Activated CD8-positive, alpha-beta T cell treated with anti-CD3 and anti-CD28 coated beads, Interleukin-2, amount 10 ng/mL, durations not matched to agents 7 days and 5 days (primary cell): ENCODE measurements around the gene AQP7. TPM values are rescaled to one million over a fixed set of nuclear protein-coding genes. Genes with fewer than 3 reads are reported as not detected.
"Not testable (repeated sequence)": the region's sequence is repeated elsewhere in the genome, so short reads cannot be mapped to it uniquely, and the experiment has no call there.

Experiments
- ATAC-seq: fragments of 150-1000 bp; cut with Tn5 transposase; one replicate; pipeline ENCODE4 v1.10.0; 2021; ENCODE audit warnings: moderate library complexity
- CTCF ChIA-PET: fragments of 350-600 bp; sonication (Branson Sonifier 250); formaldehyde crosslinking; loops from one replicate; lab custom pipeline; 2021; ENCODE audit warnings: antibody characterized with exemption; lab: Charles Lee
- POLR2A ChIA-PET: fragments of 350-600 bp; sonication (Branson Sonifier 250); formaldehyde crosslinking; loops from one replicate; lab custom pipeline; 2021; ENCODE audit warnings: antibody characterized with exemption; lab: Charles Lee
- DNase-seq: peaks from one replicate; pipeline ENCODE4 v3.0.0-alpha.2; 2020
- H3K27ac Mint-ChIP-seq: one replicate; pipeline ENCODE4 v1.8.0; 2021; ENCODE audit warnings: mild to moderate bottlenecking, mixed read lengths
- H3K27me3 Mint-ChIP-seq: one replicate; pipeline ENCODE4 v1.8.0; 2021; ENCODE audit warnings: low read depth, mixed read lengths
- H3K36me3 Mint-ChIP-seq: one replicate; pipeline ENCODE4 v1.8.0; 2021; ENCODE audit warnings: low read depth, mixed read lengths
- H3K4me1 Mint-ChIP-seq: one replicate; pipeline ENCODE4 v1.8.0; 2021; ENCODE audit warnings: low read depth, mixed read lengths
- H3K4me3 Mint-ChIP-seq: one replicate; pipeline ENCODE4 v1.8.0; 2021; ENCODE audit warnings: mild to moderate bottlenecking, mixed read lengths
- H3K9me3 Mint-ChIP-seq: one replicate; pipeline ENCODE4 v1.8.0; 2022; ENCODE audit warnings: mixed read lengths; ENCODE audit not compliant: insufficient read depth
- total RNA-seq, 2 experiments: library from RNA; stranded (reverse); gene quantifications; one replicate each; pipeline ENCODE4 v1.2.3, GENCODE V29; 2021

Gene AQP7
- total RNA-seq, 2 experiments from 2014 or later, result not detected

DNA sequence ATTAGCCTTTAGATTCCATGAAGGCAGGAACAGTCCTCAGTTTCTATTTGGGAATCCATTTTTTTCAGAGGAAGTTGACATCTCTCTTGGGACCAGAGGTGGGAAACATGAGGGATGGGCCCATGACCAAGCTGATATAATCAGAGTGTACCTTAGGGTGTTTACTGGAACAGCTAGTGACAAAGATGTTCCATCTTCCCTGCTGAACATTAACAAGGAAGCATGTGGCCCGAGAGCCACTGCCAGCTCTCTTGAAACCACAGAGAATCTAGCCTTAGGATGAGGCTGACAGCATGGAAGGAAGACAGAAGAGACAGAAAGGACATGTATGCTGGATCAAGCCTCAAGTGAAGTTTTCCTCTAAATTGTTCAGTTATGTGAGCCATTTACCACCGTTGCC, 29.1 kb upstream of the AQP7 start:
- POLR2A ChIA-PET, result interaction anchor here (1.3 kb wide), 1 partner anchor 16 kb away, joined by 3 read pairs; the partner anchor contains the start of gene AQP3
- Mint-ChIP-seq H3K27me3 (peaks cover 2% of the 10 kb centered on the region), H3K9me3 (no peaks in the 10 kb centered on the region), H3K36me3 (no peaks in the 10 kb centered on the region), H3K4me3 (no peak overlapping the region), H3K27ac (no peak overlapping the region), H3K4me1 (peaks cover 3% of the 10 kb centered on the region)
- no peak for ATAC-seq
- no peak for DNase-seq
- CTCF ChIA-PET, result interaction anchor here (2.0 to 6.0 kb wide), 2 partner anchors 16 to 22 kb away, joined by 8 to 29 read pairs; no protein-coding TSS in a partner anchor

GRCh38 chr9:33430942-33431341, 28.6 kb upstream of the AQP7 start:
- ChIA-PET CTCF (interaction anchor here (1.0 to 6.0 kb wide), 4 partner anchors 16 to 56 kb away, joined by 3 to 29 read pairs (median 6); no protein-coding TSS in a partner anchor), POLR2A (interaction anchor here (1.3 kb wide), 2 partner anchors 15 to 17 kb away, joined by 3 to 5 read pairs; partner anchors contain the start of gene AQP3)
- H3K4me1 Mint-ChIP-seq, result peaks cover 3% of the 10 kb centered on the region
- no peaks in the 10 kb centered on the region for H3K36me3 Mint-ChIP-seq
- no peak overlapping the region for H3K4me3 Mint-ChIP-seq
- ATAC-seq (no peak), DNase-seq (no peak)
- peaks cover 2% of the 10 kb centered on the region for H3K27me3 Mint-ChIP-seq
- no peak overlapping the region for H3K27ac Mint-ChIP-seq
- H3K9me3 Mint-ChIP-seq, result no peaks in the 10 kb centered on the region

- Mint-ChIP-seq H3K4me3 (no peak overlapping the region), H3K36me3 (no peaks in the 10 kb centered on the region), H3K27me3 (no peaks in the 10 kb centered on the region), H3K9me3 (no peaks in the 10 kb centered on the region), H3K27ac (no peak overlapping the region), H3K4me1 (peaks cover 3% of the 10 kb centered on the region)
- CTCF ChIA-PET, result interaction anchor here (2.0 kb wide), 1 partner anchor 24 kb away, joined by 8 read pairs; no protein-coding TSS in a partner anchor
- no peak for ATAC-seq
- POLR2A ChIA-PET, result interaction anchor here (1.3 kb wide), 1 partner anchor 14 kb away, joined by 5 read pairs; no protein-coding TSS in a partner anchor
- DNase-seq, result no peak
These were observed 27.1 kb upstream of the AQP7 start for GRCh38 chr9:33429256-33429985.

GRCh38 chr9:33426843-33427293, 24.5 kb upstream of the AQP7 start:
- no peak for ATAC-seq

DNA sequence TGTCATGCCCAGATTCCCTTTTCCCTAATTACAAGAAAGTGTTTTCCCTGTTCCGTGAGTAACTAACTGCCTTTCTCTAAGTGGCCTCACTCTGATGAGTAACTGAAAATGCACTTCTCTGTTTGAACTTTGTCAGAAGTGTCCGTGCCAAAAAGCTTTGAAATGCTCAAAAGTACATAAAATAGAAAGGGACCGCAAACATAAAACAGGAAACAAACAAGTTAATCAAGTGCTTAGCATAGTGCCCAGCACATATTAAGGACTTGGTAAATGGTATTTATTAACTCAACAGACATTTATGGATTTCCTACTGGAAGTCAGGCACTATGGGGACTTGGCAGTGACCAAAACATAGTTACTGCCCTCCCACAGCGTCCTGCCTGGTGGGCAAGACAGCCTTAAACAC, 22.8 kb upstream of the AQP7 start:
- no peak overlapping the region for H3K4me3 Mint-ChIP-seq
- no peaks in the 10 kb centered on the region for H3K36me3 Mint-ChIP-seq
- no peak overlapping the region for H3K27ac Mint-ChIP-seq
- H3K27me3 Mint-ChIP-seq, result peaks cover 5% of the 10 kb centered on the region
- CTCF ChIA-PET, result interaction anchor here (1.2 kb wide), 1 partner anchor 10 kb away, joined by 3 read pairs; no protein-coding TSS in a partner anchor
- no peaks in the 10 kb centered on the region for H3K9me3 Mint-ChIP-seq
- peaks cover 4% of the 10 kb centered on the region for H3K4me1 Mint-ChIP-seq
- no peak for ATAC-seq
- DNase-seq, result no peak
- POLR2A ChIA-PET, result no interaction called here

More at GRCh38 chr9:33426843-33427293, 24.5 kb upstream of the AQP7 start:
- ChIA-PET POLR2A (no interaction called here), CTCF (no interaction called here)
- Mint-ChIP-seq H3K36me3 (no peaks in the 10 kb centered on the region), H3K4me3 (no peak overlapping the region), H3K4me1 (peaks cover 3% of the 10 kb centered on the region), H3K27ac (peak overlapping the region; percentile 7), H3K27me3 (no peaks in the 10 kb centered on the region), H3K9me3 (no peaks in the 10 kb centered on the region)
- no peak for DNase-seq

GRCh38 chr9:33424492-33424891, 22.1 kb upstream of the AQP7 start:
- H3K27ac Mint-ChIP-seq, H3K9me3 Mint-ChIP-seq, H3K36me3 Mint-ChIP-seq, H3K4me3 Mint-ChIP-seq, H3K27me3 Mint-ChIP-seq, ATAC-seq, CTCF ChIA-PET, POLR2A ChIA-PET, DNase-seq, H3K4me1 Mint-ChIP-seq: not testable (repeated sequence)

DNA sequence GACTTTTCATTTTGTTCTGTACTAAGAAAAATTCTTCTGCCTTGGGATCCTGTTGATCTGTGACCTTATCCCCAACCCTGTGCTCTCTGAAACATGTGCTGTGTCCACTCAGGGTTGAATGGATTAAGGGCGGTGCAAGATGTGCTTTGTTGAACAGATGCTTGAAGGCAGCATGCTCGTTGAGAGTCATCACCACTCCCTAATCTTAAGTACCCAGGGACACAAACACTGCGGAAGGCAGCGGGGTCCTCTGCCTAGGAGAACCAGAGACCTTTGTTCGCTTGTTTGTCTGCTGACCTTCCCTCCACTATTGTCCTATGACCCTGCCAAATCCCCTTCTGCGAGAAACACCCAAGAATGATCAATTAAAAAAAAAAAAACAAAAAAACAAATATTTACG, 21.7 kb upstream of the AQP7 start:
- CTCF ChIA-PET, H3K4me1 Mint-ChIP-seq, DNase-seq, H3K27me3 Mint-ChIP-seq, H3K36me3 Mint-ChIP-seq, H3K27ac Mint-ChIP-seq, ATAC-seq, H3K9me3 Mint-ChIP-seq, H3K4me3 Mint-ChIP-seq, POLR2A ChIA-PET: not testable (repeated sequence)

DNA sequence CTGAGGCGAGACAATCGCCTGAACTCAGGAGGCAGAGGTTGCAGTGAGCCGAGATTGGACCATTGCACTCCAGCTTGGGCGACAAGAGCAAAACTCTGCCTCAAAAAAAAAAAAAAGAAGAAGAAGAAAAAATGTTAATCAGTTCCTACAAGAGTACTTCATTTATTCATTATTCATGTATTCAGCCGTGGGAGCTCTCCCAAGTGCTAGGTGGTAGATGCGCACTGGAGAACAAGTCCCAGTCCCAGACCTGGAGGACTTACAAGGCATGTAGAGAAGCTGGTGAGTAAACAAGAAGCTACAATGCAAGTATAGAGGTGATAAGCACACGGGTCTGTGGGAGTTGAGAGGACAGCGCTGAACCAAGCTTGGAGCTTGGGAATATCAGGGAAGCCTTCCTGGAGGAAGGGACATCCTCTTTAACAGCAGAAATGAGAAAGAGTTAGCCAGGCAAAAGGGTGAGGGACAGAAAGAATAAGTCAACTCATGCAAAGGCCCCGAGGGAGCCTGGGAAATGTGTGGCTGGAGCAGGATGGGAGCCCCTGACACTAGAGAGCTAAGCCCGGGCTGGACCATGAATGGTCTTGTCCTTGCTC, 17.4 kb upstream of the AQP7 start:
- H3K27me3 Mint-ChIP-seq, result peaks cover 6% of the 10 kb centered on the region
- POLR2A ChIA-PET, result no interaction called here
- no peaks in the 10 kb centered on the region for H3K9me3 Mint-ChIP-seq
- H3K36me3 Mint-ChIP-seq, result no peaks in the 10 kb centered on the region
- peaks cover 41% of the 10 kb centered on the region for H3K4me1 Mint-ChIP-seq
- H3K4me3 Mint-ChIP-seq, result no peak overlapping the region
- no peak overlapping the region for H3K27ac Mint-ChIP-seq
- no peak for DNase-seq
- ATAC-seq, result no peak
- CTCF ChIA-PET, result no interaction called here

DNA sequence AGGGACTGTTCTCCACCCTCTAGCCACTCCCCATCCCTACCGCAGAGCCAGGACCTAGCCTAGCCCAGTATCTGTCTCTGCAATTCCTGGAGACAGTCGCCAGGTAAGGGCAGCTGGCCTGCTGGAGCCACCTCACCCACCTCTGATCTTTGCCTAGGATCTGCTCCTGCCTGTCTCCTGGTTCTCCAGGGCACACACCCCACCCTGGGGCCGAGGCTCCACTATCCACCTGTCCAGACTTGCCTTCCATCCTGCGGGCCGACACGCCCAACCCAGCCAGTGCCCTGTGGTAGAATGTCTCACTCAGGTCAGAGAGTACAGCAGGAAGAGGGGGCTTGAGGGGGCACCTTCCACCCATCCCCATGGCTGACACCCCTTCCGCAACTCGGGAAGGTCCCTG, 15.7 kb upstream of the AQP7 start:
- no peak for ATAC-seq
- ChIA-PET CTCF (interaction anchor here (4.3 to 10.3 kb wide), 4 partner anchors 32 to 55 kb away, joined by 48 to 209 read pairs (median 89); partner anchors contain the start of genes AQP3 and NOL6), POLR2A (interaction anchor here (4.2 kb wide), 1 partner anchor 29 kb away, joined by 33 read pairs; the partner anchor contains the start of gene AQP3)
- Mint-ChIP-seq H3K27me3 (peaks cover 6% of the 10 kb centered on the region), H3K4me1 (peaks cover 50% of the 10 kb centered on the region), H3K27ac (no peak overlapping the region), H3K9me3 (no peaks in the 10 kb centered on the region), H3K4me3 (no peak overlapping the region), H3K36me3 (no peaks in the 10 kb centered on the region)
- no peak for DNase-seq

DNA sequence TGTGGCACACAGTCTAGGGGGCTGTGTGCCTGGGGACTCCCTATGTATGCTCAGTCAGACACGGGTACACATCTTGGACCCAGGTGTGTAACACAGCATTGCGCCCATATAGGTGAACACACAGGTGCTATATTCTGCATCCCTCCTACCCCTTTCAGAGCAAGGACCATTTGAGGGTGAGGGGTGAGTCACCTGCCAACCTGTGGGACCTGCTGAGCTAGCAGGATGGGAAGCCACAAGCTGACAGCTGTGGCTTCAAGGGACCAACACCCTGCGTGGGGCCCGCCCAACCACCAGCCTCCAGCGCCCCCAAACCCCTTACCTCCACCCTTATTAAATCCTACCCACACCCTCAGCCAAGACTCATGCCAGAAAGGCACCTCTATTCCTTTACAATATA, 14.6 kb upstream of the AQP7 start:
- POLR2A ChIA-PET, result interaction anchor here (2.5 to 4.2 kb wide), 2 partner anchors 30 to 127 kb away, joined by 10 to 33 read pairs; partner anchors contain the start of genes AQP3 and NFX1
- no peaks in the 10 kb centered on the region for H3K36me3 Mint-ChIP-seq
- peaks cover 50% of the 10 kb centered on the region for H3K4me1 Mint-ChIP-seq
- H3K9me3 Mint-ChIP-seq, result no peaks in the 10 kb centered on the region
- H3K27ac Mint-ChIP-seq, result peak overlapping the region; percentile 94
- H3K4me3 Mint-ChIP-seq, result peak overlapping the region; percentile 21
- CTCF ChIA-PET, result interaction anchor here (2.8 to 10.3 kb wide), 5 partner anchors 10 to 56 kb away, joined by 11 to 209 read pairs (median 84); partner anchors contain the start of genes AQP3 and NOL6
- H3K27me3 Mint-ChIP-seq, result peaks cover 6% of the 10 kb centered on the region
- no peak for ATAC-seq
- peak; percentile 31 for DNase-seq

DNA sequence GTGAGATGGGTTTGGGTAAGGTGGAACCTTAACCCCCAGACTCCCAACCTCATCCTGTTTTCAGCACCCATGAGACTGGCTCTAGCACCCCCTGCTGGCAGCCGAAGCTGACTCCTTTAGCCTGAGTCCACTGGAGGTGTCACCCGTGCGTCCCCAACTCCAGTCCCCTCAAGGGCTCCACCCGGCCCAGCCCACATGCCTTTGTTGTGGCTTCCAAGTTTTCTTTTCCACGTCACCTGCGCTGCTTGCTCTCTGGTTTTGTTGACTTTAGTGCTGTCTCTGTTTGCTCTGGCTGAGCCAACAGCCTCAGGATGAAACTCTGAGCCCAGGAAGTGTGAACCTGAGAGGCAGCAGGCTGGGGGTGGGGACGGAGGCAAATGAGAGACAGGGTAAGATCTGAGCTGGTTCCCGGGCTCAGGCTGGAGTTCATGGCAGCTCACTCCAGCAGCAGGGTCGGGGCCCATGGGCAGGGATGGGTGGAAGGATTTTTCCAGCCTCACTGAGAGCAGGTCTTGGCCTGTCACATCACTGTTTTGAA, 13.2 kb upstream of the AQP7 start:
- Mint-ChIP-seq H3K27me3 (peaks cover 7% of the 10 kb centered on the region), H3K4me3 (peak overlapping the region; percentile 48), H3K27ac (peak overlapping the region; percentile 94), H3K9me3 (no peaks in the 10 kb centered on the region), H3K36me3 (no peaks in the 10 kb centered on the region), H3K4me1 (peaks cover 50% of the 10 kb centered on the region)
- DNase-seq (peak; percentile 96), ATAC-seq (peak; percentile 95)
- ChIA-PET CTCF (interaction anchor here (0.8 to 10.3 kb wide), 27 partner anchors 8 to 190 kb away, joined by 3 to 209 read pairs (median 5); partner anchors contain the start of genes AQP3, AQP7, NFX1 and NOL6), POLR2A (interaction anchor here (0.6 to 4.2 kb wide), 14 partner anchors 10 to 125 kb away, joined by 3 to 33 read pairs (median 6); partner anchors contain the start of genes AQP3, NFX1 and NOL6)
